ENCODE measurements around the gene DEK.
A peak's percentile ranks its signal among the peaks of the same experiment; 100 is the strongest.
"Not testable (repeated sequence)": the region's sequence is repeated elsewhere in the genome, so short reads cannot be mapped to it uniquely, and the experiment has no call there.

Gene DEK

GRCh38 chr6:18264219-18264922, at the start of gene DEK:
Gene DEK (minus strand): TSS chr6:18264530. CDS start chr6:18263987, 543 bp downstream.
- peak; percentile 70 for TF ChIP-seq CTCF (IDR thresholded peaks at IDR 0.05; ENCODE audit: borderline replicate concordance, control extremely low read depth, extremely low read depth, insufficient read depth, missing control alignments)
- peak; percentile 85 for DNase-seq (ENCODE audit: low spot score)
- in situ Hi-C loops (cut with MboI; ENCODE audit: low sequenced_read_pairs, unreplicated experiment) = no loop called here

GRCh38 chr6:18312368-18312767, 48.0 kb upstream of the DEK start:
- DNase-seq (ENCODE audit: low spot score) = no peak
- in situ Hi-C loops (cut with MboI; ENCODE audit: low sequenced_read_pairs, unreplicated experiment) = no loop called here
- TF ChIP-seq CTCF (IDR thresholded peaks at IDR 0.05; ENCODE audit: borderline replicate concordance, control extremely low read depth, extremely low read depth, insufficient read depth, missing control alignments) = no peak

- DNase-seq (ENCODE audit: low spot score); in situ Hi-C loops (cut with MboI; ENCODE audit: low sequenced_read_pairs, unreplicated experiment): not testable (repeated sequence)
Measured at GRCh38 chr6:18310010-18310409, 45.7 kb upstream of the DEK start.

GRCh38 chr6:18309046-18309445, 44.7 kb upstream of the DEK start:
- in situ Hi-C loops (cut with MboI; ENCODE audit: low sequenced_read_pairs, unreplicated experiment) = no loop called here
- DNase-seq (ENCODE audit: low spot score) = no peak
- no peak for TF ChIP-seq CTCF (IDR thresholded peaks at IDR 0.05; ENCODE audit: borderline replicate concordance, control extremely low read depth, extremely low read depth, insufficient read depth, missing control alignments)

- no peak for TF ChIP-seq CTCF (IDR thresholded peaks at IDR 0.05; ENCODE audit: borderline replicate concordance, control extremely low read depth, extremely low read depth, insufficient read depth, missing control alignments)
- no peak for DNase-seq (ENCODE audit: low spot score)
- in situ Hi-C loops (cut with MboI; ENCODE audit: low sequenced_read_pairs, unreplicated experiment) = no loop called here
Measured at GRCh38 chr6:18308070-18308735, 43.9 kb upstream of the DEK start.

GRCh38 chr6:18306977-18307376, 42.6 kb upstream of the DEK start:
- no peak for DNase-seq (ENCODE audit: low spot score)
- no peak for TF ChIP-seq CTCF (IDR thresholded peaks at IDR 0.05; ENCODE audit: borderline replicate concordance, control extremely low read depth, extremely low read depth, insufficient read depth, missing control alignments)
- in situ Hi-C loops (cut with MboI; ENCODE audit: low sequenced_read_pairs, unreplicated experiment) = no loop called here

Measured in GM13976 (cell line).